ENCODE results near the gene PET100.

GRCh38 chr19:7644550-7644877 is 14.9 kb downstream of the PET100 start:
- TF ChIP-seq CTCF (IDR thresholded peaks at IDR 0.05) (no peak), POLR2A (IDR thresholded peaks at IDR 0.05) (no peak)

All from body of pancreas (tissue), 4 donors.